C4-2B (cell line): Measurements from ENCODE around the gene CYFIP2.

Source experiments
- H3K27ac ChIP-seq: fragments of 450-650 bp; 2 replicates; pipeline ENCODE4 v1.5.1; 2017
- ZFX ChIP-seq: fragments of 450-650 bp; IDR thresholded peaks from 2 replicates; pipeline ENCODE4 v1.6.1; 2017
- TF ChIP-seq, protein P1 (sequence below): fragments of 450-650 bp; conservative IDR thresholded peaks from 2 replicates; pipeline ENCODE4 v1.5.1; 2017; ENCODE audit warnings: mild to moderate bottlenecking

The CYFIP2 gene

GRCh38 chr5:157263496-157264090 is 2.3 kb upstream of the CYFIP2 start:
- TF ChIP-seq, protein P1, sequence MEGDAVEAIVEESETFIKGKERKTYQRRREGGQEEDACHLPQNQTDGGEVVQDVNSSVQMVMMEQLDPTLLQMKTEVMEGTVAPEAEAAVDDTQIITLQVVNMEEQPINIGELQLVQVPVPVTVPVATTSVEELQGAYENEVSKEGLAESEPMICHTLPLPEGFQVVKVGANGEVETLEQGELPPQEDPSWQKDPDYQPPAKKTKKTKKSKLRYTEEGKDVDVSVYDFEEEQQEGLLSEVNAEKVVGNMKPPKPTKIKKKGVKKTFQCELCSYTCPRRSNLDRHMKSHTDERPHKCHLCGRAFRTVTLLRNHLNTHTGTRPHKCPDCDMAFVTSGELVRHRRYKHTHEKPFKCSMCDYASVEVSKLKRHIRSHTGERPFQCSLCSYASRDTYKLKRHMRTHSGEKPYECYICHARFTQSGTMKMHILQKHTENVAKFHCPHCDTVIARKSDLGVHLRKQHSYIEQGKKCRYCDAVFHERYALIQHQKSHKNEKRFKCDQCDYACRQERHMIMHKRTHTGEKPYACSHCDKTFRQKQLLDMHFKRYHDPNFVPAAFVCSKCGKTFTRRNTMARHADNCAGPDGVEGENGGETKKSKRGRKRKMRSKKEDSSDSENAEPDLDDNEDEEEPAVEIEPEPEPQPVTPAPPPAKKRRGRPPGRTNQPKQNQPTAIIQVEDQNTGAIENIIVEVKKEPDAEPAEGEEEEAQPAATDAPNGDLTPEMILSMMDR: peak; percentile 8; the same call in 1 of the 2 replicates
- no peak for TF ChIP-seq ZFX
- H3K27ac ChIP-seq: no peak overlapping the region

- TF ChIP-seq, protein P1: peak; percentile 29
- TF ChIP-seq ZFX: peak; percentile 58; the same call in 1 of the 2 replicates
- H3K27ac ChIP-seq: peak overlapping the region; percentile 18; the same call in 1 of the 2 replicates
These were observed 524 bp downstream of the CYFIP2 start for GRCh38 chr5:157266286-157267007.

DNA sequence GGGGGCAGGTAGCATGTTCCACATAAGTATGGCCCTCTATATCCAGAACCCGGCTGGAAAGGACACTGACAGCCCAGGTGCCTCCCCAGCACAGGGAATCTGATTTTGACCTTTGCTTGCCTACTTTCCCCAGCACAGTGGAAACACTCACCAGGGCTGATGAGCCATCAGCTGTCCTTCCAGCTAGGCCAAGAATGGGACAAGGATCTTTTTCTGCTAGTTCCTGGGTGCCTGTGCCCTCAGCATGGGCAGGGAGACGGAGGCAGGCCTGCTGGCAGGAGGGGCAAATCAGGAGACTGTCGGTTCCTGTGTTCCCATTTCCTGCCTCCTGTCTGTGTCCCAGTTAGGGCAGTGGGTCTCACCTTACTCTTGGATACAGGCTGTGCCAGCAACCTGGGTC is 1.1 kb downstream of the CYFIP2 start:
- no peak for TF ChIP-seq ZFX
- TF ChIP-seq, protein P1: no peak
- H3K27ac ChIP-seq: no peak overlapping the region

- no peak overlapping the region for H3K27ac ChIP-seq
- TF ChIP-seq, protein P1: no peak
- no peak for TF ChIP-seq ZFX
These were observed 2.0 kb downstream of the CYFIP2 start for GRCh38 chr5:157267761-157268480.

- TF ChIP-seq, protein P1: no peak
- TF ChIP-seq ZFX: no peak
- no peak overlapping the region for H3K27ac ChIP-seq
These were observed 3.3 kb downstream of the CYFIP2 start for GRCh38 chr5:157269165-157269671.

DNA sequence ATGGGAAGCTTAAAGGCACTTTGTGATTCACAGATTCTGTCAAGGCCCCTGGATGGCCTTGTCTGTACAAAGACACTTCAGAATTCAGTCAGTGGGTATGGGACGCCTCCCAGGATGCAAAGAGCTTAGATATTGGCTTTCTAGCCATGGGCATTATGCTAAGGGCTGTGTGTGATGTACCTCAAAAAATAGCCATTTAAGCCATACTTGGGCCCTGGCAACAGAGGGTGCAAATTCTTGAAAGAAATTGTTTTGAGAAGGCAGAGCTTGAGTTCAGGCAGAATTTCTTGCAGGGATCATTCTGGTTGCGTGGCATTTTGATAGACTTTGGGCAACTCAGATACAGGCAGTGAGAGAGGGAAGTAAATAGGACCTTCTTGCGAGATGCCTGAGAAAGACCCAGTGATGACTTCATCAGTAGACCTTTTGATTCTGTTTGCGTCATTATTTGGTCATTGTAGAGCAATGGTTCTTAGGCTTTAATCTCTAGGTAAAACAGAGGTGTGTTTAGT is 3.9 kb downstream of the CYFIP2 start:
- TF ChIP-seq, protein P1: no peak
- TF ChIP-seq ZFX: no peak
- H3K27ac ChIP-seq: no peak overlapping the region
